Measurements from ENCODE around the gene BTD. TPM values are rescaled to one million over a fixed set of nuclear protein-coding genes. Genes with fewer than 3 reads are reported as not detected.

BTD gene
- total and polyA plus RNA-seq, 2 experiments from 2014 or later, result 17.8 to 20.0 TPM

DNA sequence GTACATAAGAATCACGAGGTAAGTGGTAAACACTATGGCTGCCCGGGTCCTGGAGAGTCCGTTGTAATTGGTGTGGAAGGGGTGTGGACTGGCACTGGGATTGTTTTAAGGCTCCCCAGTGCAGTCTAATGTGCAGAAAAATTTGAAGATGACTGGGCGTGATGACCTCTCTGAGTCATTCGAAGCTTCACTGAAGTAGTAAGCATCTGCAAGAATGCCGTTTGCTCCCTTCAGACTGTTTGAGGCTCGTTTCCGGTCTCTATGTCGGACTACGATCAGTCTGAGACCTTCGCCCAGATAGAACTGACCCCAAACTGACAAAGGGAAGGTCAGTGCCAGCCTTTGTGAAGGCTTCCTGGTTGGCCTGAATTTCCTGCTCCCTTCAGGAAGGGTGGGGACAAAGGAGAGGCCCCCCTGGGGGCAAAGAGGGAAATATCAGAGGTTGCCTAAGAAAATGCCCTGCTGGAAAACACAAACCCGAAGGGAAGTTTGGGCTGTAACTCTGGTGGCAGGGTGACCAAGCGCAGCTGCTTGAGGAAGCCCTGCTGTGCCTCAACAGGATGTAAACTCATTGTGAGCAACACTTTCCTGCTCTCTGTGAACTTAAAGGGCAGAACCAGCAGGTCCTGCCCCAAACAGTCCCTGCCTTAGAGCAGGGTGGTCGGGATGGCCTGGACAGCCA, 34.6 kb downstream of the BTD start (continued):
- TF ChIP-seq, protein P1, sequence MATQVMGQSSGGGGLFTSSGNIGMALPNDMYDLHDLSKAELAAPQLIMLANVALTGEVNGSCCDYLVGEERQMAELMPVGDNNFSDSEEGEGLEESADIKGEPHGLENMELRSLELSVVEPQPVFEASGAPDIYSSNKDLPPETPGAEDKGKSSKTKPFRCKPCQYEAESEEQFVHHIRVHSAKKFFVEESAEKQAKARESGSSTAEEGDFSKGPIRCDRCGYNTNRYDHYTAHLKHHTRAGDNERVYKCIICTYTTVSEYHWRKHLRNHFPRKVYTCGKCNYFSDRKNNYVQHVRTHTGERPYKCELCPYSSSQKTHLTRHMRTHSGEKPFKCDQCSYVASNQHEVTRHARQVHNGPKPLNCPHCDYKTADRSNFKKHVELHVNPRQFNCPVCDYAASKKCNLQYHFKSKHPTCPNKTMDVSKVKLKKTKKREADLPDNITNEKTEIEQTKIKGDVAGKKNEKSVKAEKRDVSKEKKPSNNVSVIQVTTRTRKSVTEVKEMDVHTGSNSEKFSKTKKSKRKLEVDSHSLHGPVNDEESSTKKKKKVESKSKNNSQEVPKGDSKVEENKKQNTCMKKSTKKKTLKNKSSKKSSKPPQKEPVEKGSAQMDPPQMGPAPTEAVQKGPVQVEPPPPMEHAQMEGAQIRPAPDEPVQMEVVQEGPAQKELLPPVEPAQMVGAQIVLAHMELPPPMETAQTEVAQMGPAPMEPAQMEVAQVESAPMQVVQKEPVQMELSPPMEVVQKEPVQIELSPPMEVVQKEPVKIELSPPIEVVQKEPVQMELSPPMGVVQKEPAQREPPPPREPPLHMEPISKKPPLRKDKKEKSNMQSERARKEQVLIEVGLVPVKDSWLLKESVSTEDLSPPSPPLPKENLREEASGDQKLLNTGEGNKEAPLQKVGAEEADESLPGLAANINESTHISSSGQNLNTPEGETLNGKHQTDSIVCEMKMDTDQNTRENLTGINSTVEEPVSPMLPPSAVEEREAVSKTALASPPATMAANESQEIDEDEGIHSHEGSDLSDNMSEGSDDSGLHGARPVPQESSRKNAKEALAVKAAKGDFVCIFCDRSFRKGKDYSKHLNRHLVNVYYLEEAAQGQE (IDR thresholded peaks at IDR 0.05; ENCODE audit: unreplicated experiment), result no peak
- no peak for TF ChIP-seq ETS1 (IDR thresholded peaks at IDR 0.05)

GRCh38 chr3:15637131-15637951, 35.8 kb downstream of the BTD start:
- no peak for DNase-seq (ENCODE audit: low spot score)
- TF ChIP-seq, protein P2, sequence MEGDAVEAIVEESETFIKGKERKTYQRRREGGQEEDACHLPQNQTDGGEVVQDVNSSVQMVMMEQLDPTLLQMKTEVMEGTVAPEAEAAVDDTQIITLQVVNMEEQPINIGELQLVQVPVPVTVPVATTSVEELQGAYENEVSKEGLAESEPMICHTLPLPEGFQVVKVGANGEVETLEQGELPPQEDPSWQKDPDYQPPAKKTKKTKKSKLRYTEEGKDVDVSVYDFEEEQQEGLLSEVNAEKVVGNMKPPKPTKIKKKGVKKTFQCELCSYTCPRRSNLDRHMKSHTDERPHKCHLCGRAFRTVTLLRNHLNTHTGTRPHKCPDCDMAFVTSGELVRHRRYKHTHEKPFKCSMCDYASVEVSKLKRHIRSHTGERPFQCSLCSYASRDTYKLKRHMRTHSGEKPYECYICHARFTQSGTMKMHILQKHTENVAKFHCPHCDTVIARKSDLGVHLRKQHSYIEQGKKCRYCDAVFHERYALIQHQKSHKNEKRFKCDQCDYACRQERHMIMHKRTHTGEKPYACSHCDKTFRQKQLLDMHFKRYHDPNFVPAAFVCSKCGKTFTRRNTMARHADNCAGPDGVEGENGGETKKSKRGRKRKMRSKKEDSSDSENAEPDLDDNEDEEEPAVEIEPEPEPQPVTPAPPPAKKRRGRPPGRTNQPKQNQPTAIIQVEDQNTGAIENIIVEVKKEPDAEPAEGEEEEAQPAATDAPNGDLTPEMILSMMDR (conservative IDR thresholded peaks at IDR 0.05; ENCODE audit: low read depth in 2 of 2), result no peak
- TF ChIP-seq NANOG (IDR thresholded peaks at IDR 0.05; ENCODE audit: borderline replicate concordance) (no peak), EZH2phosphoT487 (IDR thresholded peaks at IDR 0.05; ENCODE audit: unreplicated experiment) (no peak), POLR2AphosphoS5 (IDR thresholded peaks at IDR 0.05; ENCODE audit: low read depth) (no peak), ETS1 (IDR thresholded peaks at IDR 0.05) (no peak), ZNF331 (CRISPR knock-in tag; IDR thresholded peaks at IDR 0.05; ENCODE audit: low read depth) (no peak)
- TF ChIP-seq, protein P3, sequence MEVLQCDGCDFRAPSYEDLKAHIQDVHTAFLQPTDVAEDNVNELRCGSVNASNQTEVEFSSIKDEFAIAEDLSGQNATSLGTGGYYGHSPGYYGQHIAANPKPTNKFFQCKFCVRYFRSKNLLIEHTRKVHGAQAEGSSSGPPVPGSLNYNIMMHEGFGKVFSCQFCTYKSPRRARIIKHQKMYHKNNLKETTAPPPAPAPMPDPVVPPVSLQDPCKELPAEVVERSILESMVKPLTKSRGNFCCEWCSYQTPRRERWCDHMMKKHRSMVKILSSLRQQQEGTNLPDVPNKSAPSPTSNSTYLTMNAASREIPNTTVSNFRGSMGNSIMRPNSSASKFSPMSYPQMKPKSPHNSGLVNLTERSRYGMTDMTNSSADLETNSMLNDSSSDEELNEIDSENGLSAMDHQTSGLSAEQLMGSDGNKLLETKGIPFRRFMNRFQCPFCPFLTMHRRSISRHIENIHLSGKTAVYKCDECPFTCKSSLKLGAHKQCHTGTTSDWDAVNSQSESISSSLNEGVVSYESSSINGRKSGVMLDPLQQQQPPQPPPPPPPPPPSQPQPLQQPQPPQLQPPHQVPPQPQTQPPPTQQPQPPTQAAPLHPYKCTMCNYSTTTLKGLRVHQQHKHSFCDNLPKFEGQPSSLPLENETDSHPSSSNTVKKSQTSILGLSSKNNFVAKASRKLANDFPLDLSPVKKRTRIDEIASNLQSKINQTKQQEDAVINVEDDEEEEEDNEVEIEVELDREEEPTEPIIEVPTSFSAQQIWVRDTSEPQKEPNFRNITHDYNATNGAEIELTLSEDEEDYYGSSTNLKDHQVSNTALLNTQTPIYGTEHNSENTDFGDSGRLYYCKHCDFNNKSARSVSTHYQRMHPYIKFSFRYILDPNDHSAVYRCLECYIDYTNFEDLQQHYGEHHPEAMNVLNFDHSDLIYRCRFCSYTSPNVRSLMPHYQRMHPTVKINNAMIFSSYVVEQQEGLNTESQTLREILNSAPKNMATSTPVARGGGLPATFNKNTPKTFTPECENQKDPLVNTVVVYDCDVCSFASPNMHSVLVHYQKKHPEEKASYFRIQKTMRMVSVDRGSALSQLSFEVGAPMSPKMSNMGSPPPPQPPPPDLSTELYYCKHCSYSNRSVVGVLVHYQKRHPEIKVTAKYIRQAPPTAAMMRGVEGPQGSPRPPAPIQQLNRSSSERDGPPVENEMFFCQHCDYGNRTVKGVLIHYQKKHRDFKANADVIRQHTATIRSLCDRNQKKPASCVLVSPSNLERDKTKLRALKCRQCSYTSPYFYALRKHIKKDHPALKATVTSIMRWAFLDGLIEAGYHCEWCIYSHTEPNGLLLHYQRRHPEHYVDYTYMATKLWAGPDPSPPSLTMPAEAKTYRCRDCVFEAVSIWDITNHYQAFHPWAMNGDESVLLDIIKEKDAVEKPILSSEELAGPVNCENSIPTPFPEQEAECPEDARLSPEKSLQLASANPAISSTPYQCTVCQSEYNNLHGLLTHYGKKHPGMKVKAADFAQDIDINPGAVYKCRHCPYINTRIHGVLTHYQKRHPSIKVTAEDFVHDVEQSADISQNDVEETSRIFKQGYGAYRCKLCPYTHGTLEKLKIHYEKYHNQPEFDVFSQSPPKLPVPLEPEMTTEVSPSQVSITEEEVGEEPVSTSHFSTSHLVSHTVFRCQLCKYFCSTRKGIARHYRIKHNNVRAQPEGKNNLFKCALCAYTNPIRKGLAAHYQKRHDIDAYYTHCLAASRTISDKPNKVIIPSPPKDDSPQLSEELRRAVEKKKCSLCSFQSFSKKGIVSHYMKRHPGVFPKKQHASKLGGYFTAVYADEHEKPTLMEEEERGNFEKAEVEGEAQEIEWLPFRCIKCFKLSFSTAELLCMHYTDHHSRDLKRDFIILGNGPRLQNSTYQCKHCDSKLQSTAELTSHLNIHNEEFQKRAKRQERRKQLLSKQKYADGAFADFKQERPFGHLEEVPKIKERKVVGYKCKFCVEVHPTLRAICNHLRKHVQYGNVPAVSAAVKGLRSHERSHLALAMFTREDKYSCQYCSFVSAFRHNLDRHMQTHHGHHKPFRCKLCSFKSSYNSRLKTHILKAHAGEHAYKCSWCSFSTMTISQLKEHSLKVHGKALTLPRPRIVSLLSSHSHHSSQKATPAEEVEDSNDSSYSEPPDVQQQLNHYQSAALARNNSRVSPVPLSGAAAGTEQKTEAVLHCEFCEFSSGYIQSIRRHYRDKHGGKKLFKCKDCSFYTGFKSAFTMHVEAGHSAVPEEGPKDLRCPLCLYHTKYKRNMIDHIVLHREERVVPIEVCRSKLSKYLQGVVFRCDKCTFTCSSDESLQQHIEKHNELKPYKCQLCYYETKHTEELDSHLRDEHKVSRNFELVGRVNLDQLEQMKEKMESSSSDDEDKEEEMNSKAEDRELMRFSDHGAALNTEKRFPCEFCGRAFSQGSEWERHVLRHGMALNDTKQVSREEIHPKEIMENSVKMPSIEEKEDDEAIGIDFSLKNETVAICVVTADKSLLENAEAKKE (CRISPR knock-in tag; IDR thresholded peaks at IDR 0.05), result no peak

More at GRCh38 chr3:15637131-15637951, 35.8 kb downstream of the BTD start:
- ATAC-seq, result no peak
- no peak overlapping the region for H3K27ac Mint-ChIP-seq
- Histone ChIP-seq H3K79me2 (replicated peaks; ENCODE audit: insufficient read depth) (no peaks in the 10 kb centered on the region), H3K36me3 (ENCODE audit: insufficient read depth) (no peaks in the 10 kb centered on the region), H3F3A (replicated peaks; ENCODE audit: low read depth) (no peaks in the 10 kb centered on the region), H2AFZ (no peak overlapping the region), H3K4me2 (no peak overlapping the region), H3K27me3 (ENCODE audit: insufficient read depth) (no peaks in the 10 kb centered on the region), H3K4me1 (ENCODE audit: insufficient read depth) (peaks cover 40% of the 10 kb centered on the region), H3K27ac (ENCODE audit: low read depth) (no peak overlapping the region), H3K4me3 (no peak overlapping the region), H4K20me1 (replicated peaks; ENCODE audit: insufficient read depth) (no peaks in the 10 kb centered on the region), H3K9me2 (ENCODE audit: insufficient read depth) (peaks cover 6% of the 10 kb centered on the region)
- H3K4me1 Mint-ChIP-seq, result peaks cover 39% of the 10 kb centered on the region
- no peak overlapping the region for H3K4me3 Mint-ChIP-seq
- peaks cover 16% of the 10 kb centered on the region for H3K36me3 Mint-ChIP-seq (ENCODE audit: low read depth)
- H3K9me3 Mint-ChIP-seq, result no peaks in the 10 kb centered on the region
- H3K27me3 Mint-ChIP-seq (ENCODE audit: insufficient read depth, low read depth, poor library complexity), result no peaks in the 10 kb centered on the region
